Measurements from ENCODE around the gene THOC7. TPM values are rescaled to one million over a fixed set of nuclear protein-coding genes. Genes with fewer than 3 reads are reported as not detected.
A peak's percentile ranks its signal among the peaks of the same experiment; 100 is the strongest.

THOC7 gene
- total RNA-seq, 1 donor from 2014 or later, result 52.6 TPM

- no peaks in the 10 kb centered on the region for H3K36me3 Mint-ChIP-seq (ENCODE audit: insufficient read depth)
- H3K27ac Mint-ChIP-seq, result no peak overlapping the region
- H3K9me3 Mint-ChIP-seq (ENCODE audit: low read depth), result no peaks in the 10 kb centered on the region
- no peak overlapping the region for H3K4me3 Mint-ChIP-seq (ENCODE audit: low read depth)
- no peak for DNase-seq (ENCODE audit: low spot score, unreplicated experiment)
- TF ChIP-seq, protein P1, sequence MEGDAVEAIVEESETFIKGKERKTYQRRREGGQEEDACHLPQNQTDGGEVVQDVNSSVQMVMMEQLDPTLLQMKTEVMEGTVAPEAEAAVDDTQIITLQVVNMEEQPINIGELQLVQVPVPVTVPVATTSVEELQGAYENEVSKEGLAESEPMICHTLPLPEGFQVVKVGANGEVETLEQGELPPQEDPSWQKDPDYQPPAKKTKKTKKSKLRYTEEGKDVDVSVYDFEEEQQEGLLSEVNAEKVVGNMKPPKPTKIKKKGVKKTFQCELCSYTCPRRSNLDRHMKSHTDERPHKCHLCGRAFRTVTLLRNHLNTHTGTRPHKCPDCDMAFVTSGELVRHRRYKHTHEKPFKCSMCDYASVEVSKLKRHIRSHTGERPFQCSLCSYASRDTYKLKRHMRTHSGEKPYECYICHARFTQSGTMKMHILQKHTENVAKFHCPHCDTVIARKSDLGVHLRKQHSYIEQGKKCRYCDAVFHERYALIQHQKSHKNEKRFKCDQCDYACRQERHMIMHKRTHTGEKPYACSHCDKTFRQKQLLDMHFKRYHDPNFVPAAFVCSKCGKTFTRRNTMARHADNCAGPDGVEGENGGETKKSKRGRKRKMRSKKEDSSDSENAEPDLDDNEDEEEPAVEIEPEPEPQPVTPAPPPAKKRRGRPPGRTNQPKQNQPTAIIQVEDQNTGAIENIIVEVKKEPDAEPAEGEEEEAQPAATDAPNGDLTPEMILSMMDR (IDR thresholded peaks at IDR 0.05; ENCODE audit: unreplicated experiment), result no peak
- peaks cover 2% of the 10 kb centered on the region for H3K4me1 Mint-ChIP-seq (ENCODE audit: low read depth)
- no peaks in the 10 kb centered on the region for H3K27me3 Mint-ChIP-seq
Measured at GRCh38 chr3:63798544-63798943, 65.1 kb downstream of the THOC7 start.

DNA sequence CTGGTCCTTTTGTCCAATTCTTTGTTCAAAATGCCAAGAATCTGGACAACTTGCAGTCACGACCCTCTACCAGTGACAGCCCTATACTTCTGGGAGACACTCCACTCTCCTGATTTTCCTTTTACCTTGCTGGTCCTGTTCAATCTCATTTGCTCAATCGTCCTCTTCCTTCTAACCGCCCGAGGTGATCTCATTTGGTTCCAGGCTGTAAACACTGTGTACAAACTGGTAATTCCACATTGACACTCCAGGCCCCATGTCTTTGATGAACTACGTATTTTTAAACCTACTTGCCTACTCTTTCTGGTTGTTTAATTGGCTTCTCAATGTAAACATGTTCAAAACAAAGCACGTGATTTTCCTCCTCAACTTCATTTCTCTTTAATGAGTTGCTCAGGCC lies 68.2 kb downstream of the THOC7 start:
- no peaks in the 10 kb centered on the region for H3K27me3 Mint-ChIP-seq
- no peak for DNase-seq (ENCODE audit: low spot score, unreplicated experiment)
- H3K4me3 Mint-ChIP-seq (ENCODE audit: low read depth), result no peak overlapping the region
- TF ChIP-seq, protein P1 (IDR thresholded peaks at IDR 0.05; ENCODE audit: unreplicated experiment), result no peak
- H3K4me1 Mint-ChIP-seq (ENCODE audit: low read depth), result peaks cover 2% of the 10 kb centered on the region
- no peaks in the 10 kb centered on the region for H3K9me3 Mint-ChIP-seq (ENCODE audit: low read depth)
- no peaks in the 10 kb centered on the region for H3K36me3 Mint-ChIP-seq (ENCODE audit: insufficient read depth)
- no peak overlapping the region for H3K27ac Mint-ChIP-seq

DNA sequence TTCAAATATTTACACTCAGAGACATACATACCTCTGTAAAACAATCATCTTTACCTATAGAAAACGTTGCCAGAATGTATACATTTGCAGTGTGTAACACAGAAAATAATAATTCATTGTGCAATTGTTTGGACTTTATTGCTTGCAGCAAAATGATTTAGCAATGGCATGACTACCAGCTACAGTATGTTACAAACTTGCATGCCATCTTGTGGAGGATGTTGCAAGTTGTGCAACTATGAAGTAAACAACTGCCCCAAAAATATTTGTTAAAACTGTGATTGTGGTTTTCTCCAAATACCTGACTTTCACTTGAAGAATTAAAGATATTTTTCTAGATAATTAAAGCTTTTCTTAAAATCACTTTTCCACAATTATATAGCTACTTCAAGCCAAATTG lies 71.6 kb downstream of the THOC7 start:
- H3K27ac Mint-ChIP-seq, result no peak overlapping the region
- H3K27me3 Mint-ChIP-seq, result no peaks in the 10 kb centered on the region
- TF ChIP-seq, protein P1 (IDR thresholded peaks at IDR 0.05; ENCODE audit: unreplicated experiment), result peak; percentile 33
- H3K4me3 Mint-ChIP-seq (ENCODE audit: low read depth), result no peak overlapping the region
- no peak for DNase-seq (ENCODE audit: low spot score, unreplicated experiment)
- H3K9me3 Mint-ChIP-seq (ENCODE audit: low read depth), result no peaks in the 10 kb centered on the region
- no peaks in the 10 kb centered on the region for H3K4me1 Mint-ChIP-seq (ENCODE audit: low read depth)
- H3K36me3 Mint-ChIP-seq (ENCODE audit: insufficient read depth), result no peaks in the 10 kb centered on the region

Other genes starting within 250 kb of the THOC7 start
- 0.26 TPM in 1 of 2 replicates, not detected in the other for gene SNTN, start 211.1 kb downstream of the THOC7 start, total RNA-seq
- not detected in 2 replicates for gene C3orf49, start 44.5 kb downstream of the THOC7 start, total RNA-seq
- 36.7 and 37.4 TPM in 2 replicates for gene ATXN7, start 62 bp upstream of the THOC7 start, total RNA-seq
- gene SCAANT1, start 48.6 kb upstream of the THOC7 start, total RNA-seq, result not detected in 2 replicates
- gene PSMD6, start 159.7 kb upstream of the THOC7 start, total RNA-seq, result 76.9 and 77.6 TPM in 2 replicates